RWPE2 (cell line): ENCODE measurements around the gene NOP9.

Experiments used
- ATAC-seq: fragments of 200-7000 bp; cut with Tn5 transposase; 3 replicates; pipeline ENCODE4 v1.9.1; 2021; ENCODE audit warnings: low read depth
- DNase-seq: peaks from one replicate; pipeline ENCODE4 v3.0.0-alpha.2; 2020; ENCODE audit warnings: low spot score
- H3K27ac ChIP-seq: fragments of 450-650 bp; 2 replicates; pipeline ENCODE4 v1.5.1; 2017; ENCODE audit warnings: mild to moderate bottlenecking; ENCODE audit not compliant: poor library complexity, severe bottlenecking
- H3K27me3 ChIP-seq: fragments of 250-450 bp; sonication (Bioruptor Pico); 2 replicates; pipeline ENCODE4 v1.5.1; 2021; ENCODE audit warnings: mild to moderate bottlenecking, moderate library complexity; ENCODE audit not compliant: insufficient read depth, poor library complexity, severe bottlenecking
- H3K36me3 ChIP-seq: fragments of 250-450 bp; sonication (Bioruptor Pico); 2 replicates; pipeline ENCODE4 v1.5.1; 2020; ENCODE audit warnings: low read depth, mild to moderate bottlenecking, moderate library complexity
- H3K4me1 ChIP-seq: fragments of 250-450 bp; sonication (Bioruptor Pico); 2 replicates; pipeline ENCODE4 v1.5.1; 2021; ENCODE audit warnings: mild to moderate bottlenecking, moderate library complexity; ENCODE audit not compliant: insufficient read depth, poor library complexity, severe bottlenecking
- H3K4me3 ChIP-seq: fragments of 250-450 bp; sonication (Bioruptor Pico); 2 replicates; pipeline ENCODE4 v1.5.1; 2021; ENCODE audit warnings: mild to moderate bottlenecking, moderate library complexity; ENCODE audit not compliant: severe bottlenecking
- H3K9me3 ChIP-seq: fragments of 250-450 bp; sonication (Bioruptor Pico); 2 replicates; pipeline ENCODE4 v1.5.1; 2021; ENCODE audit warnings: mild to moderate bottlenecking, moderate library complexity; ENCODE audit not compliant: severe bottlenecking
- CTCF ChIP-seq: fragments of 450-650 bp; IDR thresholded peaks from one replicate; pipeline ENCODE4 v1.5.1; 2017; ENCODE audit warnings: mild to moderate bottlenecking, moderate library complexity; ENCODE audit not compliant: poor library complexity, severe bottlenecking

NOP9 gene

GRCh38 chr14:24280797-24281460 is 18.7 kb upstream of the NOP9 start:
- ATAC-seq: no peak
- no peak overlapping the region for H3K4me3 ChIP-seq
- no peak for TF ChIP-seq CTCF

GRCh38 chr14:24281636-24282035 is 18.0 kb upstream of the NOP9 start:
- H3K9me3 ChIP-seq: no peaks in the 10 kb centered on the region
- H3K27me3 ChIP-seq: no peaks in the 10 kb centered on the region
- H3K27ac ChIP-seq: no peak overlapping the region
- ATAC-seq: no peak
- no peaks in the 10 kb centered on the region for H3K36me3 ChIP-seq
- H3K4me1 ChIP-seq: peaks cover 19% of the 10 kb centered on the region
- no peak for TF ChIP-seq CTCF
- no peak overlapping the region for H3K4me3 ChIP-seq
- no peak for DNase-seq

More at GRCh38 chr14:24280797-24281460, 18.7 kb upstream of the NOP9 start:
- DNase-seq: no peak
- Histone ChIP-seq H3K36me3 (no peaks in the 10 kb centered on the region), H3K9me3 (no peaks in the 10 kb centered on the region), H3K27me3 (no peaks in the 10 kb centered on the region), H3K27ac (no peak overlapping the region), H3K4me1 (peaks cover 18% of the 10 kb centered on the region)

- no peak overlapping the region for H3K4me3 ChIP-seq
- H3K9me3 ChIP-seq: no peaks in the 10 kb centered on the region
- H3K36me3 ChIP-seq: no peaks in the 10 kb centered on the region
- no peak overlapping the region for H3K27ac ChIP-seq
- no peak for TF ChIP-seq CTCF
- no peaks in the 10 kb centered on the region for H3K27me3 ChIP-seq
- peaks cover 19% of the 10 kb centered on the region for H3K4me1 ChIP-seq
- peak; percentile 51 for DNase-seq
- ATAC-seq: no peak
These were observed 16.9 kb upstream of the NOP9 start for GRCh38 chr14:24282736-24283135.

- Histone ChIP-seq H3K9me3 (no peaks in the 10 kb centered on the region), H3K36me3 (no peaks in the 10 kb centered on the region; the same call in 1 of the 2 replicates), H3K4me1 (peaks cover 17% of the 10 kb centered on the region), H3K27me3 (no peaks in the 10 kb centered on the region), H3K27ac (peak overlapping the region; percentile 1), H3K4me3 (no peak overlapping the region)
- peak; percentile 61 for DNase-seq
- TF ChIP-seq CTCF: no peak
- ATAC-seq: peak; percentile 23; the same call in 2 of the 3 replicates
These were observed 15.7 kb upstream of the NOP9 start for GRCh38 chr14:24283796-24284460.
